SK-N-SH (cell line): ENCODE results near the gene TPSAB1. TPM values are rescaled to one million over a fixed set of nuclear protein-coding genes. Genes with fewer than 3 reads are reported as not detected.

Experiments used
- CTCF ChIA-PET: fragments of 300-600, 350-600 bp; formaldehyde crosslinking; extraction: SDS; loops from one replicate; lab custom pipeline; 2021; lab: Yijun Ruan, JAX
- POLR2A ChIA-PET: fragments of 350-600 bp; sonication (Branson Sonifier 250); formaldehyde crosslinking; extraction: SDS; loops from one replicate; lab custom pipeline; 2020; ENCODE audit warnings: antibody characterized with exemption, inconsistent platforms; lab: Yijun Ruan, JAX
- DNase-seq: peaks from one replicate; pipeline ENCODE4 v3.0.0; 2012
- H2AFZ ChIP-seq: fragments of 200-600 bp; sonication (generic); 2 replicates; pipeline ENCODE4 v1.8.1; 2016; ENCODE audit warnings: antibody characterized with exemption, mild to moderate bottlenecking, low read depth
- H3F3A ChIP-seq: fragments of 200-600 bp; sonication (generic); replicated peaks from 2 replicates; pipeline ENCODE3; 2016; ENCODE audit warnings: antibody characterized with exemption, mild to moderate bottlenecking; ENCODE audit not compliant: insufficient read depth
- H3K27ac ChIP-seq, 2 experiments: fragments of 200-500 bp in 1 of 2; fragments of 200-600 bp in 1 of 2; sonication (Bioruptor generic) in 1 of 2; sonication (generic), shearing (Covaris generic) in 1 of 2; 2 replicates each; pipeline versions ENCODE4 v1.5.1 to v1.6.1; 2014 to 2016; ENCODE audit warnings: low read depth in 2 of 2, inconsistent platforms in 1 of 2, low read length in 1 of 2, mild to moderate bottlenecking in 1 of 2, mixed read lengths in 1 of 2
- H3K27me3 ChIP-seq: fragments of 200-600 bp; sonication (generic), shearing (Covaris generic); 2 replicates; pipeline ENCODE4 v1.6.1; 2016; ENCODE audit warnings: mixed run types; ENCODE audit not compliant: insufficient read depth
- H3K36me3 ChIP-seq, 2 experiments: fragments of 200-500 bp in 1 of 2; fragments of 200-600 bp in 1 of 2; sonication (Bioruptor generic) in 1 of 2; sonication (generic) in 1 of 2; replicated peaks in 1 of 2; 2 replicates each; pipeline versions ENCODE3 to v1.5.1; 2014 to 2016; ENCODE audit warnings: low read length in 1 of 2, mild to moderate bottlenecking in 1 of 2; ENCODE audit not compliant: insufficient read depth in 2 of 2, control insufficient read depth in 1 of 2
- H3K4me1 ChIP-seq, 2 experiments: fragments of 200-500 bp in 1 of 2; fragments of 200-600 bp in 1 of 2; sonication (Bioruptor generic) in 1 of 2; sonication (generic), shearing (Covaris generic) in 1 of 2; 2 replicates each; pipeline versions ENCODE4 v1.5.1 to v1.6.1; 2014 to 2016; ENCODE audit warnings: low read depth in 1 of 2, low read length in 1 of 2, mixed run types in 1 of 2; ENCODE audit not compliant: insufficient read depth in 2 of 2, control insufficient read depth in 1 of 2
- H3K4me2 ChIP-seq: fragments of 200-600 bp; sonication (generic), shearing (Covaris generic); 2 replicates; pipeline ENCODE4 v1.6.1; 2017; ENCODE audit warnings: mixed run types
- H3K4me3 ChIP-seq, 2 experiments: fragments of 200-500 bp in 1 of 2; fragments of 200-600 bp in 1 of 2; sonication (Bioruptor generic) in 1 of 2; sonication (generic), shearing (Covaris generic) in 1 of 2; 2 replicates each; pipeline versions ENCODE4 v1.5.1 to v1.8.1; 2014 to 2016; ENCODE audit warnings: low read depth in 2 of 2, inconsistent platforms in 1 of 2, low read length in 1 of 2, mild to moderate bottlenecking in 1 of 2, mixed read lengths in 1 of 2, moderate library complexity in 1 of 2
- H3K79me2 ChIP-seq: fragments of 200-600 bp; sonication (generic); 2 replicates; pipeline ENCODE4 v1.8.1; 2017; ENCODE audit warnings: mild to moderate bottlenecking; ENCODE audit not compliant: insufficient read depth
- H3K9ac ChIP-seq: fragments of 200-600 bp; sonication (generic); 2 replicates; pipeline ENCODE4 v1.6.1; 2017; ENCODE audit warnings: mixed run types
- H3K9me2 ChIP-seq: fragments of 200-600 bp; sonication (generic); 2 replicates; pipeline ENCODE4 v1.6.1; 2017; ENCODE audit warnings: mixed run types
- H3K9me3 ChIP-seq: fragments of 200-600 bp; sonication (generic); 2 replicates; pipeline ENCODE4 v1.6.1; 2017; ENCODE audit warnings: mixed run types, mild to moderate bottlenecking, moderate library complexity
- H4K20me1 ChIP-seq: fragments of 200-600 bp; sonication (generic); 2 replicates; pipeline ENCODE4 v1.6.1; 2017; ENCODE audit warnings: mild to moderate bottlenecking, mixed run types; ENCODE audit not compliant: insufficient read depth
- CHD2 ChIP-seq: fragments of 150-350 bp; IDR thresholded peaks from 2 replicates; pipeline ENCODE4 v1.6.1; 2018; ENCODE audit warnings: low read length; ENCODE audit not compliant: partially characterized antibody
- CTCF ChIP-seq: fragments of 200-600 bp; sonication (generic); IDR thresholded peaks from 2 replicates; pipeline ENCODE4 v1.6.1; 2017; ENCODE audit warnings: antibody characterized with exemption, mild to moderate bottlenecking, moderate library complexity
- FOSL2 ChIP-seq: IDR thresholded peaks from 2 replicates; pipeline ENCODE4 v1.4.0; 2012; ENCODE audit warnings: low read depth, mild to moderate bottlenecking, moderate library complexity, borderline replicate concordance
- FOXJ3 ChIP-seq: sonication (generic); formaldehyde crosslinking; IDR thresholded peaks from 2 replicates; pipeline ENCODE4 v1.5.1; 2020; ENCODE audit warnings: mild to moderate bottlenecking, missing genetic modification reagents
- RAD21 ChIP-seq: IDR thresholded peaks from 2 replicates; pipeline ENCODE4 v1.6.1; 2012; ENCODE audit warnings: mild to moderate bottlenecking, low read length
- RFX5 ChIP-seq: IDR thresholded peaks from 2 replicates; pipeline ENCODE4 v1.6.1; 2012; ENCODE audit warnings: mild to moderate bottlenecking, improper control_type of control experiment, low read length
- RXRA ChIP-seq: IDR thresholded peaks from 2 replicates; pipeline ENCODE4 v1.4.0; 2012; ENCODE audit warnings: low read depth, mild to moderate bottlenecking, borderline replicate concordance
- SIN3A ChIP-seq: IDR thresholded peaks from 2 replicates; pipeline ENCODE4 v1.6.1; 2012; ENCODE audit warnings: low read depth, mild to moderate bottlenecking, low read length, moderate library complexity, borderline replicate concordance
- SMC3 ChIP-seq: IDR thresholded peaks from 2 replicates; pipeline ENCODE4 v1.6.1; 2012; ENCODE audit warnings: low read depth, low read length, improper control_type of control experiment
- USF2 ChIP-seq: fragments of 150-350 bp; IDR thresholded peaks from 2 replicates; pipeline ENCODE4 v1.6.1; 2017; ENCODE audit warnings: antibody characterized with exemption, low read length, low read depth, borderline replicate concordance
- ZBTB33 ChIP-seq: IDR thresholded peaks from 2 replicates; pipeline ENCODE4 v1.4.0; 2012; ENCODE audit warnings: low read depth, borderline replicate concordance
- WGBS: methylation state at CpG from one replicate; pipeline ENCODE4 v1.1.6; 2017; ENCODE audit warnings: low lambda C conversion rate; 5-methylcytosine and 5-hydroxymethylcytosine counted together
- polyA plus RNA-seq, 3 experiments: library from polyadenylated mRNA; depleted of rRNA; stranded (reverse); fragments of >200 nt; gene quantifications; 2 replicates each; pipeline ENCODE4 v1.2.3, GENCODE V29; 2012

The TPSAB1 gene
- polyA plus RNA-seq, 1 of the 3 experiments (the other 2 are of a cell fraction): not detected

GRCh38 chr16:1262846-1263221 is 22.3 kb downstream of the TPSAB1 start:
- H3F3A ChIP-seq: peaks cover 10% of the 10 kb centered on the region
- H3K9ac ChIP-seq: no peak overlapping the region
- peaks cover 57% of the 10 kb centered on the region for H3K27me3 ChIP-seq
- ChIA-PET CTCF (no interaction called here), POLR2A (no interaction called here)
- DNase-seq: no peak
- no peaks in the 10 kb centered on the region for H3K9me3 ChIP-seq
- H3K4me2 ChIP-seq: no peak overlapping the region
- TF ChIP-seq FOSL2 (no peak), RXRA (no peak), ZBTB33 (no peak), RAD21 (no peak), RFX5 (no peak), USF2 (no peak)
- H3K27ac ChIP-seq: no peak overlapping the region
- no peak overlapping the region for H3K4me3 ChIP-seq
- WGBS: 47% methylated on average over 2 of the region's 9 CpGs
- no peaks in the 10 kb centered on the region for H3K9me2 ChIP-seq
- H3K4me1 ChIP-seq: peaks cover 0 to 2% of the 10 kb centered on the region in 2 experiments; a peak in 1 of 4 replicates
- no peak overlapping the region for H2AFZ ChIP-seq
- H3K79me2 ChIP-seq: no peaks in the 10 kb centered on the region
- no peaks in the 10 kb centered on the region for H4K20me1 ChIP-seq
- H3K36me3 ChIP-seq: no peaks in the 10 kb centered on the region

- no peak for DNase-seq
- H3K9me2 ChIP-seq: no peaks in the 10 kb centered on the region
- TF ChIP-seq FOXJ3 (CRISPR knock-in tag): no peak
- no peak for TF ChIP-seq CHD2
- no peak for TF ChIP-seq SIN3A
- TF ChIP-seq SMC3: no peak
- no peak for TF ChIP-seq CTCF
- no peaks in the 10 kb centered on the region for H3K9me3 ChIP-seq
- H3K4me3 ChIP-seq: no peak overlapping the region
- H3K36me3 ChIP-seq: no peaks in the 10 kb centered on the region
- H2AFZ ChIP-seq: no peak overlapping the region
- H3K79me2 ChIP-seq: no peaks in the 10 kb centered on the region
- ChIA-PET POLR2A (no interaction called here), CTCF (no interaction called here)
- no peak overlapping the region for H3K27ac ChIP-seq
- 45% methylated on average over 3 of the region's 15 CpGs for WGBS
- H4K20me1 ChIP-seq: no peaks in the 10 kb centered on the region
- H3K4me2 ChIP-seq: no peak overlapping the region
- peaks cover 0 to 2% of the 10 kb centered on the region in 2 experiments; a peak in 1 of 4 replicates for H3K4me1 ChIP-seq
- peaks cover 60% of the 10 kb centered on the region for H3K27me3 ChIP-seq
- no peak overlapping the region for H3K9ac ChIP-seq
- H3F3A ChIP-seq: peaks cover 10% of the 10 kb centered on the region
Observed at GRCh38 chr16:1263591-1264344, 23.3 kb downstream of the TPSAB1 start.
